Effector memory CD4-positive, alpha-beta T cell (primary cell): Measurements from ENCODE around the gene COL5A1.

ENCODE experiments used
- DNase-seq, 3 donors: peaks; one replicate each; pipeline ENCODE4 v3.0.0-alpha.2; 2020
- H3K27ac ChIP-seq: 2 replicates; pipeline ENCODE4 v1.7.0; 2013; ENCODE audit warnings: mild to moderate bottlenecking, low read length, moderate library complexity; ENCODE audit not compliant: insufficient read depth, poor library complexity, severe bottlenecking
- H3K27me3 ChIP-seq: replicated peaks from 2 replicates; pipeline ENCODE4 v1.7.0; 2013; ENCODE audit warnings: mild to moderate bottlenecking, low read length; ENCODE audit not compliant: insufficient read depth, control insufficient read depth, poor library complexity, severe bottlenecking
- H3K36me3 ChIP-seq: 2 replicates; pipeline ENCODE4 v1.7.0; 2013; ENCODE audit warnings: mild to moderate bottlenecking, low read length, moderate library complexity; ENCODE audit not compliant: control insufficient read depth, insufficient read depth
- H3K4me1 ChIP-seq: 2 replicates; pipeline ENCODE4 v1.7.0; 2013; ENCODE audit warnings: low read length, mild to moderate bottlenecking; ENCODE audit not compliant: control insufficient read depth, insufficient read depth, poor library complexity, severe bottlenecking
- H3K4me3 ChIP-seq: 2 replicates; pipeline ENCODE4 v1.7.0; 2013; ENCODE audit warnings: low read length, low read depth, mild to moderate bottlenecking; ENCODE audit not compliant: insufficient read depth, poor library complexity, severe bottlenecking
- H3K9me3 ChIP-seq: 2 replicates; pipeline ENCODE4 v1.7.0; 2013; ENCODE audit warnings: mild to moderate bottlenecking, low read length, moderate library complexity; ENCODE audit not compliant: control insufficient read depth

COL5A1 gene

GRCh38 chr9:134598884-134599245 is 42.7 kb upstream of the COL5A1 start:
- no peak for DNase-seq
- Histone ChIP-seq H3K4me1 (no peaks in the 10 kb centered on the region), H3K36me3 (no peaks in the 10 kb centered on the region), H3K27ac (no peak overlapping the region), H3K4me3 (no peak overlapping the region), H3K27me3 (no peaks in the 10 kb centered on the region), H3K9me3 (no peaks in the 10 kb centered on the region)

DNA sequence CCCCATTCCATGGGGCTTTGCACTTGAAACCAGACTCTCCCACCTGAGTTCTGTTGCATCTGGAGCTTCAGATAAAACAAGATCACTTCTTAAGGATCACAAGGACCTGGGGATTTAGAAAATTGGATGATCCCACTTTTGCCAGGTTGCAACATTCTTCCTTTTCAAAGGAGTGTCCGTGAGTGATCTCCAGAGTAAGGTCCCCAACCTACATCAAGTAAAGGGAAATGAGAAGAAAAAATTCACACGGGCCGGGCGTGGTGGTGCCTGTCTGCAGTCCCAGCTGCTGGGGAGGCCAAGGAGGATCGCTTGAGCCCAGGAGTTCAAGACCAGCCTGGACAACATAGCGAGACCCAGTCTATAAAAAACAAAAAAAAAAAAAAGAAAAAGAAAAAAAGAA is 41.2 kb upstream of the COL5A1 start:
- Histone ChIP-seq H3K27ac (no peak overlapping the region), H3K4me3 (no peak overlapping the region), H3K4me1 (no peaks in the 10 kb centered on the region)

GRCh38 chr9:134600836-134601638 is 40.6 kb upstream of the COL5A1 start:
- H3K36me3 ChIP-seq, result no peaks in the 10 kb centered on the region

More for the DNA sequence above, 41.2 kb upstream of the COL5A1 start:
- no peaks in the 10 kb centered on the region for H3K27me3 ChIP-seq
- H3K36me3 ChIP-seq, result no peaks in the 10 kb centered on the region
- no peak for DNase-seq
- H3K9me3 ChIP-seq, result no peaks in the 10 kb centered on the region

GRCh38 chr9:134601764-134602163 is 39.8 kb upstream of the COL5A1 start:
- no peak overlapping the region for H3K27ac ChIP-seq
- H3K36me3 ChIP-seq, result no peaks in the 10 kb centered on the region
- H3K4me3 ChIP-seq, result no peak overlapping the region
- DNase-seq, result no peak
- no peaks in the 10 kb centered on the region for H3K4me1 ChIP-seq
- H3K9me3 ChIP-seq, result no peaks in the 10 kb centered on the region
- no peaks in the 10 kb centered on the region for H3K27me3 ChIP-seq

More at GRCh38 chr9:134600836-134601638, 40.6 kb upstream of the COL5A1 start:
- Histone ChIP-seq H3K4me3 (no peak overlapping the region), H3K4me1 (no peaks in the 10 kb centered on the region), H3K27me3 (no peaks in the 10 kb centered on the region), H3K9me3 (no peaks in the 10 kb centered on the region), H3K27ac (no peak overlapping the region)
- no peak for DNase-seq

DNA sequence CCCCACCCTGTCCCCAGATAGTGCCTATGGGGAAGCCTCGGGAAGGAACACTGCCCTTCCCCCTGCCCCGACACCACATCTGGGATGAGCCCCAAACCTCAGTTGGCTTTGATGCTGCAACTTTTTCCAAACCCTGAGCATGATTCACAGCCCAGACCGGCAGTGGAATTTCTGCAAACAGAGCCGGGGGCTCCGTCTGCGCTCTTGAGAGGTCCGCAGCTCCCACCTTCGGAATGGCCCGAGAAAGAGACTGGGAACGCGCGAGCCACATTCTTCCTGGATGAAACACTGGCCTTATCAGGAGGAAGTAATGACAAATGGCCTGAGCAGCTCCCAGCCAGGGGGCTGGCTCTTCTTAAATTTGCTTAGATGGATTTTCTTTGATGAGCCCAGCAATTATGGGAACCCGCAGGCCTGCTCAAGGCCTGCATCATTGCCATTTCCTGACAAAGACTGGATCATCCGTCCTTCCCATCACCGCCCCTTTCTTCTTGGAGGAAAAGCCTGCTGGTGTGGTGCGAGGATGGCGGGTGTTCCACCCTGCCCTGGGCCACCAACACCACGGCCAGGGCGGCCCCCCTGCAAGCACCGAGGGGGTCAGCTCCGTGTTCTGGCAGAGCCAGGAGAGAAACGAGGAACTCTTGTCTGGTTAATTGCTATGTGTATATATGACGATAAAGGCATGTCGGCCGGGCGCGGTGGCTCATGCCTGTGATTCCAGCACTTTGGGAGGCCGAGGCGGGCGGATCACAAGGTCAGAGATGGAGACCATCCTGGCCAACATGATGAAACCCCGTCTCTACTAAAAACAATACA is 38.8 kb upstream of the COL5A1 start:
- Histone ChIP-seq H3K27me3 (no peaks in the 10 kb centered on the region), H3K36me3 (no peaks in the 10 kb centered on the region), H3K9me3 (no peaks in the 10 kb centered on the region), H3K4me3 (no peak overlapping the region), H3K4me1 (no peaks in the 10 kb centered on the region), H3K27ac (no peak overlapping the region)
- no peak for DNase-seq

DNA sequence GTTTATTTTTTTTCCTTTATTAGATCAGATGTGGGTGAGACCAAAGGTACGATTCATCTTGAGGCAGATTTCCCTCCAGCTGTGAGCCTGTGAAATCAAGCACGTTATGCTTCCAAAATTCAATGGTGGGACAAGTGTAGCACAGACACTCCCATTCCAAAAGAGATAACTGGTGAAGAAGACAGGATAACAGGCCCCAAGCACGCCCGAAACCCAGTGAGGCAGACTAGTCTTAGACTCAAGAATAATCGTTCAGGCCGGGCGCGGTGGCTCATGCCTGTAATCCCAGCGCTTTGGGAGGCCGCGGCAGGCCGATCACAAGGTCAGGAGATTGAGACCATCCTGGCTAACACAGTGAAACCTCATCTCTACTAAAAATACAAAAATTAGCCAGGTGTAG is 36.8 kb upstream of the COL5A1 start:
- Histone ChIP-seq H3K36me3 (no peaks in the 10 kb centered on the region), H3K27ac (no peak overlapping the region), H3K27me3 (no peaks in the 10 kb centered on the region), H3K9me3 (no peaks in the 10 kb centered on the region), H3K4me3 (no peak overlapping the region), H3K4me1 (no peaks in the 10 kb centered on the region)
- DNase-seq, result no peak

GRCh38 chr9:134605351-134605965 is 36.1 kb upstream of the COL5A1 start:
- Histone ChIP-seq H3K36me3 (no peaks in the 10 kb centered on the region), H3K27me3 (no peaks in the 10 kb centered on the region), H3K27ac (no peak overlapping the region), H3K4me1 (no peaks in the 10 kb centered on the region), H3K4me3 (no peak overlapping the region), H3K9me3 (no peaks in the 10 kb centered on the region)
- no peak for DNase-seq

- no peaks in the 10 kb centered on the region for H3K9me3 ChIP-seq
- no peak overlapping the region for H3K4me3 ChIP-seq
- no peak for DNase-seq
- no peak overlapping the region for H3K27ac ChIP-seq
- H3K36me3 ChIP-seq, result no peaks in the 10 kb centered on the region
- H3K4me1 ChIP-seq, result no peaks in the 10 kb centered on the region
- no peaks in the 10 kb centered on the region for H3K27me3 ChIP-seq
Measured at GRCh38 chr9:134605966-134606357, 35.6 kb upstream of the COL5A1 start.

GRCh38 chr9:134606951-134607731 is 34.5 kb upstream of the COL5A1 start:
- no peaks in the 10 kb centered on the region for H3K4me1 ChIP-seq
- no peak overlapping the region for H3K27ac ChIP-seq
- no peak overlapping the region for H3K4me3 ChIP-seq
- no peaks in the 10 kb centered on the region for H3K36me3 ChIP-seq
- no peak for DNase-seq
- H3K9me3 ChIP-seq, result no peaks in the 10 kb centered on the region
- no peaks in the 10 kb centered on the region for H3K27me3 ChIP-seq
